ENCODE results near the gene TRIP10. TPM values are rescaled to one million over a fixed set of nuclear protein-coding genes. Genes with fewer than 3 reads are reported as not detected.
"Not testable (repeated sequence)": the region's sequence is repeated elsewhere in the genome, so short reads cannot be mapped to it uniquely, and the experiment has no call there.

TRIP10 gene
- total RNA-seq, 1 donor from 2014 or later = 131 TPM

- ATAC-seq (peak; percentile 29), DNase-seq (ENCODE audit: low spot score) (peak; percentile 97)
- intact Hi-C loops (cut with DNase I) = no loop called here
Measured at GRCh38 chr19:6737873-6738786, 1.4 kb upstream of the TRIP10 start.

- intact Hi-C loops (cut with DNase I) = no loop called here
- DNase-seq (ENCODE audit: low spot score) (peak; percentile 83), ATAC-seq (peak; percentile 0)
Measured at GRCh38 chr19:6738787-6739389, 592 bp upstream of the TRIP10 start.

- DNase-seq (ENCODE audit: low spot score) = peak; percentile 82
- no peak for ATAC-seq
- intact Hi-C loops (cut with DNase I) = no loop called here
Measured at GRCh38 chr19:6739883-6740588, 556 bp downstream of the TRIP10 start.

DNA sequence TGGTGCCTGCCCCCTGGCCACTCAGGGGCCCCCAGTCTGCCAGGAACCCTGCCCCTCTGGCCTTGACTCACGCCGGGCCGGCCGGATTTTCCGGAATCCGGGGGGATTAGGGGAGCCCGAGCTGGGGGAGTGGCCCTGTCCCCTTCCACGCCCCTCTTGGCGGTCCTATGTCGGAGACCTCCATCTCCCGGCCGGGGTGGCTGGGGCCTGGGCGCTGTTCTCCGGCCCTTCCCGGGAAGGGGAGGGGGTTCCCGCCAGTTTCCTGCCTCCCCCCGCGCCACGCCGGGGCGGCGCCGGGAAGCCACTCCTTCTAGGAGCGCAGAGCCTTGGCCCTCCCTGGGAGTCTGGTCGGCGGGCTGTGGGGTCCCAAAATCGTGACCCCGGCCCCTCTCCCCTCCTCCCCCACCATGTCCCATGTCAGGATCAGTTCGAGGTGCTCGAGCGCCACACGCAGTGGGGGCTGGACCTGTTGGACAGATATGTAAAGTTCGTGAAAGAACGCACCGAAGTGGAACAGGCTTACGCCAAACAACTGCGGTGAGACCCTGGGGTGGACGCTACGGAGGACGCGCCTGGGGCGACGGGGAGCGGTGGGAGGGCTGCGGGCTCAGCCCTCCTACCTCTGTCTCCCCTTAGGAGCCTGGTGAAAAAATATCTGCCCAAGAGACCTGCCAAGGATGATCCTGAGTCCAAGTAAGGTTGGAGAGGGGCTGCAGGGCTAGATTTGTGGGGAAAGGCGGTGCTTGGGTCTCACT, 1.3 kb downstream of the TRIP10 start:
- peak; percentile 82 for DNase-seq (ENCODE audit: low spot score)
- no peak for ATAC-seq
- intact Hi-C loops (cut with DNase I) = no loop called here

DNA sequence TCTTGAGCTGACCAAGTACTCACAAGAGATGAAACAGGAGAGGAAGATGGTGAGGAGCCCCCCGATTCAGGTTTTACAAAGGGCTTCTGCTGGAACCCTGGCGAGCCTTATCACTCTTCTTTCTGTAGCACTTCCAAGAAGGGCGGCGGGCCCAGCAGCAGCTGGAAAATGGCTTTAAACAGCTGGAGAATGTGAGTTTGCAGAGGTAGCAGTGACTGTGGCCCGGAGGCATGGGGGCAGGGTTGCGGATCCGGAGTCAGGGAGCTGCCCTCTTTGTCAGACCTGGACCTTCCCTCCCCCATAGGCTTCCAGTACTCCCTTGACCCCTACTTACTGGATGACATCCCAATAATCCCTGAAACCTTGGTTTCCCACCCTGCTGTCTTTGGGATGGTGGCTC, 3.6 kb downstream of the TRIP10 start:
- ATAC-seq (no peak), DNase-seq (ENCODE audit: low spot score) (no peak)
- intact Hi-C loops (cut with DNase I) = no loop called here

GRCh38 chr19:6743714-6744380, 4.4 kb downstream of the TRIP10 start:
- ATAC-seq (no peak), DNase-seq (ENCODE audit: low spot score) (no peak)
- intact Hi-C loops (cut with DNase I) = no loop called here

GRCh38 chr19:6744381-6745301, 5.2 kb downstream of the TRIP10 start:
- DNase-seq (ENCODE audit: low spot score) = peak; percentile 91
- ATAC-seq = peak; percentile 89
- intact Hi-C loops (cut with DNase I) = no loop called here

DNA sequence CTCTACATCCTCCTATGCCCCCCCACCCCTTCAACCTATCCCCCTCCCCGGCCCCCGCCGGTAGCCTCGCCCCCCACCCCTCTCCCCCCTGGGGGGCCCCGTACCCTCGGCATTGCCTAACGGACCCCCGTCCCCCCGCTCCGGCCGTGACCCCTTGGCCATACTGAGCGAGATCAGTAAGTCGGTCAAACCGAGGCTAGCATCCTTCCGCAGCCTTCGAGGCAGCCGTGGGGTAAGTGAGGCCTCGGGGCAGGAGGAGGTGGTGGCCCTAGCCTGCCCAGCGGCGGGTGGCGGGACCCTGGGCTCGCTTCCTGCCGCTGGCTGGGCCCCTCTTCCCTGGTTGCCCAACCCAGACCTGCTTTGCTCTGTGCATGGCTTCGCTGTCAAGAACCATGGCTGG, 6.5 kb downstream of the TRIP10 start:
- ATAC-seq (no peak), DNase-seq (ENCODE audit: low spot score) (no peak)
- intact Hi-C loops (cut with DNase I) = no loop called here

- DNase-seq (ENCODE audit: low spot score); ATAC-seq; intact Hi-C loops (cut with DNase I): not testable (repeated sequence)
Measured at GRCh38 chr19:6748543-6748942, 9.1 kb downstream of the TRIP10 start.

DNA sequence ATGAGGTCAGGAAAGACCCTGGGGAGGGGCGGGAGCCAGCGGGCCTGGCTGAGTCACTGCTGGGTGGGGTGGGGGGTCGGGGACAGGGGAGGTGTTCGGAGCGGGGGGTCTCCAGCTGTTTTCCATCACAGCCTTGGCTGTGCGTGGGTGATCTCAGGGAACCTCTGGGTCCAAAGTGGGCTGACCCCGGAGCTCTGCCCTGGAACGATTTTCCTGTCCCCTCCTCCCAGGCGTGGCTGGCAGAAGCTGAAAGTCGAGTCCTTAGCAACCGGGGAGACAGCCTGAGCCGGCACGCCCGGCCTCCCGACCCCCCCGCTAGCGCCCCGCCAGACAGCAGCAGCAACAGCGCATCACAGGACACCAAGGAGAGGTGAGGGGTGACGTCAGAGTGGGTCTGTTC, 10.6 kb downstream of the TRIP10 start:
- ATAC-seq = peak; percentile 16
- DNase-seq (ENCODE audit: low spot score) = no peak
- intact Hi-C loops (cut with DNase I) = no loop called here

GRCh38 chr19:6751189-6751588, 11.7 kb downstream of the TRIP10 start:
- DNase-seq (ENCODE audit: low spot score) (no peak), ATAC-seq (no peak)
- intact Hi-C loops (cut with DNase I) = no loop called here

GRCh38 chr19:6752256-6753177, 13.0 kb downstream of the TRIP10 start:
- ATAC-seq (peak; percentile 5), DNase-seq (ENCODE audit: low spot score) (peak; percentile 66)
- intact Hi-C loops (cut with DNase I) = no loop called here

DNA sequence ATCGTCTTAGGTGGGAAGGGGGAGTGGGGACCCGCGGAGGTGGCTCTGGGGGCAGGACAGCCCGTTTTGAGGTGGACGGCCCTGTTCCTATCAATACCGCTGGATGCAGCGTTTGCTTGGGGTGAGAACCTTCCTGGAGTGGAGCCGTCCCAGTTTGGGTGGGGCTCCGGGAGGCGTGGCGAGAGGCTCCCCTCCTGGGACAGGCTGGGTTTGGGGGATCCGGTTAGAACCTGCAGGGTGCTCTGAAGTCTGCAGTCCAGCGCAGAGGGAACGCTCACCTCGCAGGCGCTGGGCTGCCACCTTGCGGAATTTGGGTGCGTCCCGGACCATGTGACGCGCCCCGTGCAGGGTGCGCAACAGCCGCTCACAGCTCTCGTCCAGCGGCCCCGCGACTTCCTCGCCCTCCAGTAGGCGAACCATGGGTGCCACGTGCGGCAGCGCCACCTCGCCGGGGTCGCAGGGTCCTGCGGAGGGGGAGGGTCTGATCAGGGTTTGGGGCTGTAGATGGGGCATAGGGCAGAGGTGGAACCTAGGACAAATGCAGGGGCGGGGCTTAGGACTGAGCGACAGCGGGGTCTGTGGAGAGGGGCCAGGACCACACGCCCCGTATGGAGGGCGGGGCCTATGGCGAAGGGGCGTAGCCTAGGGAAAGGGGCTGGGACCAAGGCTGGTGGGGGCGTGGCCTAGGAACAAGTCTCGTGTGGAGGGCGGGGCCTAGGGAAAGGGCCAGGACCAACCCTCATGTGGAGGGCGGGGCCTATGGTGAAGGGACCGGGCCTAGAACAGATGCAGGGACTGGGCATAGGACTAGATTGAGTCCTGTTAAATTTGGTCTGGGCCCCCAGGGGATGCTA, 13.9 kb downstream of the TRIP10 start:
- intact Hi-C loops (cut with DNase I) = no loop called here
- DNase-seq (ENCODE audit: low spot score) (peak; percentile 88), ATAC-seq (peak; percentile 90)

GRCh38 chr19:6754136-6754535, 14.7 kb downstream of the TRIP10 start:
- intact Hi-C loops (cut with DNase I) = no loop called here
- no peak for DNase-seq (ENCODE audit: low spot score)
- ATAC-seq = no peak

- intact Hi-C loops (cut with DNase I) = no loop called here
- no peak for ATAC-seq
- DNase-seq (ENCODE audit: low spot score) = no peak
Measured at GRCh38 chr19:6754653-6755463, 15.4 kb downstream of the TRIP10 start.
